Sigmoid colon (tissue), 4 donors: Measurements from ENCODE around the gene DENND4A.

Experiments
- EP300 ChIP-seq, 4 donors: sonication (generic); formaldehyde crosslinking; IDR thresholded peaks; one replicate each; pipeline ENCODE4 v1.6.1; 2017; ENCODE audit warnings: antibody characterized with exemption in 4 of 4
- POLR2A ChIP-seq, 2 donors: fragments of 450-650 bp; IDR thresholded peaks; one replicate each; pipeline ENCODE4 v1.6.1; 2016; ENCODE audit warnings: antibody characterized with exemption in 2 of 2, mild to moderate bottlenecking in 2 of 2, moderate library complexity in 2 of 2
- TF ChIP-seq, protein P1 (sequence below), 4 experiments: fragments of 450-650 bp in 3 of 4; fragments of 200-600 bp in 1 of 4; IDR thresholded peaks; one replicate each; pipeline ENCODE4 v1.5.1; 2016 to 2019; ENCODE audit warnings: antibody characterized with exemption in 4 of 4, mild to moderate bottlenecking in 3 of 4, moderate library complexity in 2 of 4

DNA sequence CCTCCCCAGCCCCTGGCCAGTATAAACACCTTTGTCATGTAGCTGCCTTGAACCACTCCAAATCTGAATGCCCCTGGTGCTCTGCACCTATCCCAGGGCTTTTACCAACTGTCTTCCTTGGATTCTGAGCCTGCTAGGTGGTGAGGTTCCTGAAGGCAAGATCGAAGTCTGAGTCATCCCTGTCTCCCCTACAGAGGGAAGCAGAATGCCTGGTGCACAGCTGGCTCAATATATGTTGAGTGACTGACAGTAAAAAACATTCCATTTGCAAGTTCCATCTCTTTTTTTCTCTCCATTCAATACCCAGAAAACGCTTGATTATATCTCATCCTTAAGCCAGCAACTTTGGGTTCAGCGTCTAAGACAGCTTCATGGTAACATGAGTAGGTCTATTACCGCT, 145.6 kb downstream of the DENND4A start:
- TF ChIP-seq POLR2A (IDR thresholded peaks at IDR 0.05) (no peak), EP300 (IDR thresholded peaks at IDR 0.05) (no peak)
- TF ChIP-seq, protein P1, sequence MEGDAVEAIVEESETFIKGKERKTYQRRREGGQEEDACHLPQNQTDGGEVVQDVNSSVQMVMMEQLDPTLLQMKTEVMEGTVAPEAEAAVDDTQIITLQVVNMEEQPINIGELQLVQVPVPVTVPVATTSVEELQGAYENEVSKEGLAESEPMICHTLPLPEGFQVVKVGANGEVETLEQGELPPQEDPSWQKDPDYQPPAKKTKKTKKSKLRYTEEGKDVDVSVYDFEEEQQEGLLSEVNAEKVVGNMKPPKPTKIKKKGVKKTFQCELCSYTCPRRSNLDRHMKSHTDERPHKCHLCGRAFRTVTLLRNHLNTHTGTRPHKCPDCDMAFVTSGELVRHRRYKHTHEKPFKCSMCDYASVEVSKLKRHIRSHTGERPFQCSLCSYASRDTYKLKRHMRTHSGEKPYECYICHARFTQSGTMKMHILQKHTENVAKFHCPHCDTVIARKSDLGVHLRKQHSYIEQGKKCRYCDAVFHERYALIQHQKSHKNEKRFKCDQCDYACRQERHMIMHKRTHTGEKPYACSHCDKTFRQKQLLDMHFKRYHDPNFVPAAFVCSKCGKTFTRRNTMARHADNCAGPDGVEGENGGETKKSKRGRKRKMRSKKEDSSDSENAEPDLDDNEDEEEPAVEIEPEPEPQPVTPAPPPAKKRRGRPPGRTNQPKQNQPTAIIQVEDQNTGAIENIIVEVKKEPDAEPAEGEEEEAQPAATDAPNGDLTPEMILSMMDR (IDR thresholded peaks at IDR 0.05), result no peak
